ENCODE data around the gene CIRBP.
"Not testable (repeated sequence)": the region's sequence is repeated elsewhere in the genome, so short reads cannot be mapped to it uniquely, and the experiment has no call there.

Gene CIRBP

DNA sequence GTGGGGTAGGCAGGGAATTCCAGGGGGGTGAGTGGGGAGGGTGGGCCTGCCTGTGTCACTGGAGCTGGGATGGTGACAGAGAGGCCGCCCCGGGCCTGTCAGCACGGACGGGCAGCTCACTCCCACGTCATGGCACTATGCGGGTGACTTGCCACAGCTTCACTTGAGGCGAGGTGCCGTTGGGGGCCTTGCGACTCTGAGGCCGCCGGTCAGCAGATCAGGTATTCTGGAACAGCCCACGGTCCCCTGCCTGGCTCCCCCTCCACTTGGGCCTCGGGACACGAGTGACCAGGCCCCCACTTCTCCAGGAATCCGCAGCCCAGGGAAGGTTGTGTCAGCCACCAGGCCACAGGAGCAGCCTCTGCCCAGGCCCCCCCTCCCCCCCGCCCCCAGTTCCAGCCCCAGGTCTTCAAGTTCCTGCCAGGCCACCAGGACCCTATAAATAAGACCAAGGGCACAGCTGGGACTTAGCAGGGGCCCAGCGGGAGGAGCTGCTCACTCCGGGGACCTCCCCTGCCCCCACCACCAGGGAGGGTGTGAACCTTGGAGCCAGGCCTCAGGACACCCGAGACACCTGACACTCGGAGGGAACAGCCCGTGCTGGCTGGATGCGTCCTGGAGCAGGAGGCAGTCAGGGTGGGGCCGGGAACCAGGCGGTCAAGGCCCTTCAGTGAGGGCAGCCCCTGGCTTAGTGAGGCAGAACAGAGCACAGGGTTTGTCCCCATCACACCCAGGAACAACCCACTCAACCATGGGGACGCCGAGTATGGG lies 23.5 kb upstream of the CIRBP start:
- no peak for DNase-seq

DNA sequence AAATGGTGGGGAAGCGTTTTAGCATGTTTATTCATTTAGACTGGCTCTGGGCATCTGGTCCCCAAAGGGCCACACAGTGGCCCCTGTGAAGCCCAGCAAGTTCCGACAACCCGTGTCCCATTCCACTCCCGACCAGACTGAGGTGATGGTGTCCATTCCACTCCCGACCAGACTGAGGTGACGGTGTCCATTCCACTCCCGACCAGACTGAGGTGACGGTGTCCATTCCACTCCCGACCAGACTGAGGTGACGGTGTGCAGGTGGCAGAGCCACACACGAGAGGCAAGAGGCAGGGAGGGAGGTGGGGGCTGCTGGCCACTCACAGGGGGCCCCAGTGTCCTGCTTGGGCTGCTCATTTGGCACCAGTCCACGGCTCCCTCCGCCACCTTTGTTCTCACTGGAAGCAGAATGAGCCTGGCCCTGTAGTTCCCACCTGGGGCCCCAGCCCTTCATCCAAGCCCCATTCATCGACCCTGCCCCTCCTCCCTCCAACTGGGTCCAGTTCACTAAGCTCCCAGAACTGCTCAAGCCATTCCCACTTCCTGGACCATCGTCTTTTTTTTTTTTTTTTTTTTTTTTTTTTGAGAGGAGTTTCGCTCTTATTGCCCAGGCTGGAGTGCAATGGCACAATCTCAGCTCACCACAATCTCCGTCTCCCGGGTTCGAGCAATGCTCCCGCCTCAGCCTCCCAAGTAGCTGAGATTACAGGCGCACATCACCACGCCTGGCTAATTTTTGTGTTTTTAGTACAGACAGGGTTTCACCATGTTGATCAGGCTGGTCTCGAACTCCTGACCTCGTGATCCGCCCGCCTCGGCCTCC lies 22.7 kb upstream of the CIRBP start:
- DNase-seq = not testable (repeated sequence)

DNA sequence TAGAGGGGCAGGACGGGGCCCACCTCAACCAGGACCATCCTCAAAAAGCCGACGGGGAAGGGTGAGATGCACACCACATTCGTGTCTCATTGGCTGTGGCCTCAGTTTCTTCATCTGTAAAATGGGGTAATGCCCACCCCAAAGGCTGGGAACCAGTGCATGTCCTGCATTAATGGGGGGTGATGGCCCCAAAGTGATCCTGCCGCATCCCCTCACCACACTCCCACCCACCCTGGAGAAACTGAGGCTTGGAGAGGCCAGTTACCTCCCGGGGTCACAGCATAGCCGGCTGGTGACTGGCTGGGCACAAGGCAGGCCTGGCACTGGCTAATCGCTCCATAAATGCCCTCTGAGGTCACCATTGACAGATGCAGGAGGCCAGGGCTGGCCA lies 21.4 kb upstream of the CIRBP start:
- DNase-seq = no peak

DNA sequence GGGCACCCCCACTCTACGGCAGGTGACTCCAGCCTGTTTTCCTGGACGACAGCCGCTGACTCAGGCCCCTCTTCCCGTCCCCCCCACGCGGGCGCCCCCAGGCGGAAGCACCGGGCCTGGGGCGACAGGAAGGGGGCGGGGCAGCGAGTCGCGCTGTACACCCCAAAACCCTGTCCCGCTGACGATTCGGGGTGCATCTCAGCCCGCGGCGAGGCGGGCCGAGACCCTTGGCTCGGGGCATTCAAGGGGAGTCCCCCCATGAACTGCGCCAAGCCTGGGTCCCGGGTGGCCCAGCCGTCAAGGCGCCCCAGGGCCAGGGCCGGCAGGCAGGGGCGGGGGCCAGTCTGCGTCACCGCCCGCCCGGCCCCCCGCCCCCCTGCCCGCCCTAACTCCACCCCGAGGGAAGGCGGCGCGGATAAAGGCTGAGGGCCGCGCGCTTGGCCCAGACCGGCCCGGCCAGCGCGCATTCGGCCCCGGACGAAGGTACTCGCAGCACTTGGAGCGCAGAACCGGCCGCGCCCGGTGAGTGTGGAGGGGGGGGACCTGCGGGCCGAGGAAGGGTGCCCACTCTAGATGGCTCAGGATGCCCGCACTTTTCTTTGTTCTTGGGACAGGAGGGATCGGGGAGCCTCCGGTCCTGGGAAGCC lies 20.9 kb upstream of the CIRBP start, which contains the start of gene MIDN:
TSS of gene MIDN (plus strand) at position 445 of the 647 bp plus-strand sequence. CDS start 1,714 bp downstream, outside the sequence.
- peak; percentile 71 for DNase-seq

DNA sequence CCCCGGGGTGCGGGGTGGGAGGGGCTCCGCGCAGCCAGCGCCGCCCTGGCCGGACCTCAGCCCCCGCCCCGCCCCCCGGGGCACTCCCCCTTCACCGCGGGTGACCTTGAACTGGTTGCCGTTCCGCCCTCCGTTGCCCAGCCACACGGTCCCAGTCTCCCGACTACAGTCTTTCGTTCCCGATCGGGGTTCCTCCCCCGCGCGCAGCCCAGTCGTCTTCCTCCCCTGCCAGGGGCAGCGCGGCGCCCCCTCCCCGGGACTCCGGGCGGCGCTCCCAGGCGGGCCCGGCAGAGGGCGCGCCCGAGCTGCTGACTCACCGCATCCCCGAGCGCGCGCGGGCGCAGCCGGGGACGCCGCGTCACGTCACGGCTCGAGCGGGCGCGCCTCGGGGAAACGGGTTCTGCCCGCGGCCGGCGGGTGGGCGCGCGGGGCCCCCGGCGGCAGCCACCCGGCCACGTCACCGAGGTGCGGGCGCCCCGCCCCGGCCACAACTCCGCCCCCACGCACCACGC lies 20.3 kb upstream of the CIRBP start:
- peak; percentile 71 for DNase-seq

DNA sequence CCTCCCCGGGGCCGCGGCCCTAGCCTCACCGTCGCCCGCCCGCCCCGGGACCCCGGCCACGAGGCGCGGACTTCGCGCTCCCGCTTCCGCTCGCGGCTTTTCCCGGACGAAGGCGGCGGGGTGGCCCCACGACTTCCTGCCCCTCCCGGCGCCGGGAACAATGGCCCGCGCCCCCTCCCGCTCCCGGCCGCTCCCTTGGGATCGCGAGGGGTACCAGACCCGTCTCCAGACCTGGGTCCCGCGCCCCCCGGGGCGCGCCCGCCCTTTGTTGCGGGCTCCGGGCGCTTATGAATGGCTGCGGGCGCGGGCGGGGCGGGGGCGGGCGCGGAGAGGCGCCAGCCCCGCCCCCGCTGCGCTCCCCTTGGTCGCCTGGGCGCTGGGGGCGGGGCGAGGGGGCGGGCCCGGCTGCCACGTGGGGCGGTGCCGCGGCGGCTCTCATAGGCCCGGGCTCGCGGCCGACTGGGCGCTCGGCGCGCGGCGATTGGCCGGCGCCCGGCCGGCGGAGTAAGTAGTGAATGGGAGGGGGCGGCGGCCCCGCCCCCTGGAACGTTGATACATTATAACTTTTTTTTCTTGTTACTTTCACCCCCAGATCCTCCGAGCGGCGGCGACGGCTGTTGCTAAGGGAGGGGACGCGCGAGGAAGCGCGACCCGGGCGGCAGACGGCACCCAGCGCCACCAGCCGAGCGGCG lies 19.7 kb upstream of the CIRBP start:
- DNase-seq = peak; percentile 91

DNA sequence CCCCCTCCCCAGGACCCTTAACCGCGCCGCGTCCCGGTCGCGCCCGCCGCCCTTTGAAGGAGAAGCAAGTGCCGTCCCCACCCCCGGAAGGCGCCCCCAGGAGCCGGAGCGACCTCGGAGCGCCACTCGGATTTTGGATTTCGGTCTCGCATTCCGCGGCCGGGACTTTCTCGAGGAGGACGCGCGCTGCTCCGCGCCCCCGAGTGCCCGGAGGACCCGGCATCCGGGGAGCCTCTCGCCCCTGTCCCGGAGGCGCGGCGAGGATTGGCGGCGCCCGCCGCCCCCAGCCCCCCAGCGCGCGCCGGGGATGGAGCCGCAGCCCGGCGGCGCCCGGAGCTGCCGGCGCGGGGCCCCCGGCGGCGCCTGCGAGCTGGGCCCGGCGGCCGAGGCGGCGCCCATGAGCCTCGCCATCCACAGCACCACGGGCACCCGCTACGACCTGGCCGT lies 19.1 kb upstream of the CIRBP start:
- DNase-seq = no peak

DNA sequence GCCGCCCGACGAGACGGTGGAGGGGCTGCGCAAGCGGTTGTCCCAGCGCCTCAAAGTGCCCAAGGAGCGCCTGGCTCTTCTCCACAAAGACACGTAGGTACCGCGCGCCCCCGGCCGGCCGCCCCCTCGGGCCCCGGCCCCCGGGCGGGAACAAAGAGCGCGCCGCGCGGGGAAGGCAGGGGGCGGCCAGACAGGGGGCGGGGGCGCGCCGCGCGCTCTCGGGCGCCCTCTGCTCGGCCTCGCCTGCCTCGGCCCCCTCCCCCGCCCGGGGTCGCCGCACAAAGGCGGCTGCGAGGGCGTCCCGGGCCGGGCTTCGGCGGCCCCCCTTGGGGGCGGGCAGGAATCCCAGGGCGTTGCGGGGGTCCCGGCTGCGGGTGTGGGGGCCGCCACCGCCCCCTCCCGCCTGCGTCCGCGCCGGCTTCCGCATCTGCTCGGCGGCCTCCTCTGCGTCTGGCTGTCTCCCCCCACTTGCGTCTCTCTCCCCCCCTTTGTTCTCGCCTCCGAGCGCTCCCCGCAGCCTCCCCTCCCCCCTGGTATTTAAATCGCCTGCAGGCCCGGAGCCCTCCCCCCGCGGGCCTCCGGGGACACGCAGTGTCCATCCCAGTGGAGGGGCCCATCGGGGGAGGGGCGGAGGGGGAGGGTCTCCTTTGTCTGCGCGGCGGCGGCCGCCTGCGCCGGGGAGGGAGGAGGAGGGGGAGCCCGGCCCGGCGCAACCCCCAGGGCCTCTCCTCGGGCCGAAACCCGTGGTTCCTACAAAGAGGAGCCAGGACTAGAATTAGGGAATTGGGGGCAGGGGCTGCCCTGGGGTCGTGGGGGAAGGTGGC lies 18.5 kb upstream of the CIRBP start:
- peak; percentile 24 for DNase-seq

DNA sequence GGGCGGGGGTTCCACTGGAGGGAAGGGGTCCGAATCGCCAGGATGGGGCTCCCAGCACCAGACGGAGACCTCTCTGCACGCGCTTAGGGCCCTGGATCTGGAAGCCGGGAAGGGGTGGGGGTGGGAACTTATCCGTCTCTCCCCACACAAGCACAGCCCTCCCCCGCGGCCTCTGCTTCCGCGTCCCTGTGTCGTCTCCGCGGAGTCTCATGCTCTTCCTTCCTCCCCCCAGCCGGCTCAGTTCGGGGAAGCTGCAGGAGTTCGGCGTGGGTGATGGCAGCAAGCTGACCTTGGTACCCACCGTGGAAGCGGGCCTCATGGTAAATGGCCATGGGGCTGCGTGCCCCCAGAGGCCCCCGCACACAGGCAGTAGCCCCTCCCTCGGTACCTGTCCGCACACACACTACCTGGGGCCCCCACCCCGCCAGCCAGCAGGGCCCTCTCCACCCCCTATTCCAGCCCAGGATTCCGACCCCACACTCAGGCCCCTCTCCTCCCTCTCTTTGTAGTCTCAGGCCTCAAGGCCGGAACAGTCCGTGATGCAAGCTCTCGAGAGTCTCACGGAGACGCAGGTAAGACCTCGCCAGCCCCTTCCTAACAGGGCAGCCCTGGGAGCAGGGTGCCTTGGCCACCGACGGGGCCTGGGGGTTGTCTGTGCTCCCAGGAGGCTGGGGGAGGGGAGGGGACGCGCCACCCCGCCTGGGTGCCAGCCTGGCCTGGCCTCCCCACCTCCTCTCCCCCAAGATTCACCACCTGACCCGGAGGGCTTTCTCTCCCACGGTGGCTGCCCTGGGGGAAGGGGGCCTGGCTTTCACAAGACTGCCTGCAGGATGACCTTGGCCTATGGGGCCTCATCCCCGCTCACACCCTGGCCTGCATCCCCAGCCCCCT lies 17.6 kb upstream of the CIRBP start:
- DNase-seq = peak; percentile 20

DNA sequence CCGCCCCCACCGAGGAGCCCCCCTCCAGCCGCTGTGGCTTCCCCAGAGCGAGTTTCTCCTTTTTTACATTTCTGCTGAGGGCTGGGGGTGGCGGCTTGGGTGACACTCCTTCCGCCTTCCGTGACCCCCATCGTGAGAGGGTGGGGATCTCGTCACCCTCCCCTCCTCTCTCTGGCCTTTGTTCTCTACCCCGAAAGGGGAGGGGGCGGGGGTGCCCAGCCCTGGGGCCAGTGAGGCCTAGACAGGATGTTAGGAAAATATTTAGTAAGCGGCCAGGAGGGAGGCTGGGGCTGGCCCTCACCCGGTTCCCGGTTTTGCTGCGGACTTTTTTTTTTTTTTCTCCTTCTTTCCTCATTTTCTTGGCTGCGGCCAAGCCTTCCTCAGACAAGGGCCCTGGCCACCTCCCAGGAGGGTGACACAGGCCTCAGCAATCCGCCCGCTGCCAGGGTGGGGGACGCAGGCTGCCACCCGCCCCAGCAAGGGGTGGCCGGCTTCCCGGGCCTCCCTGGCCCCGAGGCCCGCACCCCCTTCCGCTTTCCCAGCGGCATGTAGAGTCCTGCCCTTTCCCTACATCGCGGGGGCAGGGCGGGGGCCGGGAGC lies 16.8 kb upstream of the CIRBP start:
- no peak for DNase-seq

DNA sequence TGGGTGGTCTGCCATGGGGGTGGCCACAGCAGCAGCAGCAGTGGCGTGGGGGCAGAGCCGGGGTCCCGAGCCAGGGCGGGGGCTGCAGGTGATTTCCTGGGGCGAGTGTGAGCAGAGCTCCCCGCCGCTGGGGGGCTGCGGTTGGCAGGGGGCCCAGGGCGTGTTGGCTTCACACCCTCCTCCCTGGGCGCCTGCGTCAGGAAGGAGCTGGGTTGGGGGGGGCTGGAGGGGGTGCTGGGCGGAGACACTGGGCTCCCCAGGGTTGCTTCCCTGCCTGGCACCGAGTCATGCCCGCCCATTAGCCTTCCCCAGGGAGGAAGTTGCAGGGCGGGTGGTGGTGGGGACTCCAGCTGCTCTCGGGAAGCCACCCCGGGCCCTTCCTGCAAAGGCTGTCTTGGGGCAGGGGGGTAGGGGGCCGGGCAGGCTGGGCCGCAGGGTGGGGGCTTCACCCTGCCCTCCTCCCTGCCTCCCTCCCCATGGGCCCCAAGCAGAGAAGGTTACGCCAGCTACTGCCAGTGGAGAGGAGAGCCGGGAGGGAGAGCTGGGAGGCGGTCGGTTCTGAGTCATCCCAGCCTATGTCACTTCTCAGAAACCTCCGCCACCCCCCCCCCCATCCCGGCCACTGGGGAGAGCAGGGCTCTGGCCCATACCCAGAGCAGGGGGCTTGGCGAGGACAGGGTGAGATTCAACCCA lies 16.2 kb upstream of the CIRBP start:
- DNase-seq = peak; percentile 19

DNA sequence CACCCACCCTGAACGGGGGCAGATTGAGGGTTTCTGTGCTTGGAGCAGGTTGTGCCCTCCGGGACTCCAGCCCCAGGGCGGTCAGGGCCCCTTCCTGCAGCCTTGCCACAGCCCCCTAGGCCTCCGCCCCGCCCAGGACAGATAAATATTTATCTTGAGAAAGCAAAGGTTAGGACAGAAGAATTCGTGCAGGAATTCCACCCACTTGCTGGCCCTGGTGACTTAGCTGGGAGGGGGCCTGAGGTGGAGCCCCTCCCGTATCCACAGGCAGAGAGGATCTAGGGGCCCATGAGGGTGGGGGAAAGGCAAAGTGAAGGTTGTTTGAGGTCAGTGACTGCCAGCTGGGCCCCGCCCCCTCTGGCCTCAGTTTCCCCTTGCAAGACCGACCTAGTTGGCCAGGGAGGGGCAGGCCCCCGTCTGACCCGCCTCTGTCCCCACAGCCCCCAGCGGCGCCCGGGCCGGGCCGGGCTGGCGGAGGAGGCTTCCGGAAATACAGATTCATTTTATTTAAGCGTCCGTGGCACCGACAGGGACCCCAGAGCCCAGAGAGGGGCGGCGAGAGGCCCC lies 15.5 kb upstream of the CIRBP start:
- DNase-seq = no peak

DNA sequence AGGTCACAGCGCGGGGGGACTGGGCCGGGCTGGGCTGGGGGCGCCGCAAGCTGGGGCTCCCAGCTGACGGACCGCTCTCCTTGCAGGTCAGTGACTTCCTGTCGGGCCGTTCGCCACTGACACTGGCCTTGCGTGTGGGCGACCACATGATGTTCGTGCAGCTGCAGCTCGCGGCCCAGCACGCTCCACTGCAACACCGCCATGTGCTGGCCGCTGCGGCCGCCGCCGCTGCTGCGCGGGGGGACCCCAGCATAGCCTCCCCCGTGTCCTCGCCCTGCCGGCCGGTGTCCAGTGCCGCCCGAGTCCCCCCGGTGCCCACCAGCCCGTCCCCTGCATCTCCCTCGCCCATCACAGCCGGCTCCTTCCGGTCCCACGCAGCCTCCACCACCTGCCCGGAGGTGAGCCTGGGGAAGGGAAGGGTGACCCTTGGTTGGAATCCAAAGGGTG lies 15.0 kb upstream of the CIRBP start:
- DNase-seq = no peak

DNA sequence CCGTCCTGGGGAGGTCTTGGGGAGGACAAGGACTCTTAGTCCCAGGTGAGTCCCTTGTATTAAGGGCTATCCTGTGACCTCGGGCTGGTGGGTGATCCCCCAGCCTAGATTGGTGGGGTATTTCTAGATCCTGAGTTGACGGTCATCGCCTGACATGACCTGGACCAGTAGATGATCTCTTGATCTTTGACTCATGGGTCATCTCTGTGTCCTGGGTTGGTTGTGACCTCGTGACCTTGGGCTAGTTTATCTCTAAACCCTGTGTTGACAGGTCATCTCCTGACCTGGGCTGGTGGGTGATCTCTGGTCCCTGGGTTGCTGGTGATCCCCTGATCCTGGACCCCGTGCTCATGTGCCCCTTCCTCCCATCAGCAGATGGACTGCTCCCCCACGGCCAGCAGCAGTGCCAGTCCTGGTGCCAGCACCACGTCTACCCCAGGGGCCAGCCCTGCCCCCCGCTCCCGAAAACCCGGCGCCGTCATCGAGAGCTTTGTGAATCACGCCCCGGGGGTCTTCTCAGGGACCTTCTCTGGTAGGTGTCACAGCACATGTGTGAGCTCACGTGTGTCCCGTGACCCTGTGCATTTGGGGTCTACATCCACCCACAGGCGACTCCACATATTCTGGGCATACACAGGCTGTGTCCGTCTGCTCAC lies 14.5 kb upstream of the CIRBP start:
- DNase-seq = no peak

DNA sequence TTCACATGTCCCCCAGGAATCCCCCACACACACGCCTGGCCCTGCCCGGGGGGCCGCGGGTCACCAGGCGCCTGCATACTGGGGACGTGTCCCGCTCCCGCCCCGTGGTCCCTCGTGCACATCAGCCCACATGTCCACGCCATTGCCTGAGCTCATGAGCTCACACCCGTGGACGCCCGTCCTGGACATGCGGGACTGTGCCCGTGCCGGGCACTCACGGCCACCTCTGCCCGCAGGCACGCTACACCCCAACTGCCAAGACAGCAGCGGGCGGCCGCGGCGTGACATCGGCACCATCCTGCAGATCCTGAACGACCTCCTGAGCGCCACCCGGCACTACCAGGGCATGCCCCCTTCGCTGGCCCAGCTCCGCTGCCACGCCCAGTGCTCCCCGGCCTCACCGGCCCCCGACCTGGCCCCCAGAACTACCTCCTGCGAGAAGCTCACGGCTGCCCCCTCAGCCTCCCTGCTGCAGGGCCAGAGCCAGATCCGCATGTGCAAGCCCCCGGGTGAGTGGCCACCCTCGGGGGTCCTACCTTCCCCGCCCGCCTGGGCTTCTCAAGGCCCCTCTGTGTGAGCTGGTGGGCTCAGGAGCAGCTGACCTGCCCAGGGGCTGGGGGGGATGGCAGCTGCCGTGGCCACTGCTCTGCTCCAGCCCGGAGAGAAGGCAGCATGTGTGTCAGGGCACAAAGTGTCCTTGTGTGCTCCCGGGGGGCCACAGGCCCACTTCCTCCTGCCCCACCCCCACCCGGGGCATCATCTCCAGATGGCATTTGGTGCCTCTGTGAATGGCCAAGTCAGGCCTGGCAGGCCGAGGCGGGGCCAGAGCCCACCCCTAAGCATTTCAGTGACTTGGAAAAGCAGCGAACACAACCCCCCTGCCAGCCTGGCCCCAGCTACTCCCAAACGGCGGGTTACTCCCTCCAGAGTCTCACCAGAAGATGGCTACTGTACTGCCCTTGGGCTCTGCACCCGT lies 13.7 kb upstream of the CIRBP start:
- no peak for DNase-seq

DNA sequence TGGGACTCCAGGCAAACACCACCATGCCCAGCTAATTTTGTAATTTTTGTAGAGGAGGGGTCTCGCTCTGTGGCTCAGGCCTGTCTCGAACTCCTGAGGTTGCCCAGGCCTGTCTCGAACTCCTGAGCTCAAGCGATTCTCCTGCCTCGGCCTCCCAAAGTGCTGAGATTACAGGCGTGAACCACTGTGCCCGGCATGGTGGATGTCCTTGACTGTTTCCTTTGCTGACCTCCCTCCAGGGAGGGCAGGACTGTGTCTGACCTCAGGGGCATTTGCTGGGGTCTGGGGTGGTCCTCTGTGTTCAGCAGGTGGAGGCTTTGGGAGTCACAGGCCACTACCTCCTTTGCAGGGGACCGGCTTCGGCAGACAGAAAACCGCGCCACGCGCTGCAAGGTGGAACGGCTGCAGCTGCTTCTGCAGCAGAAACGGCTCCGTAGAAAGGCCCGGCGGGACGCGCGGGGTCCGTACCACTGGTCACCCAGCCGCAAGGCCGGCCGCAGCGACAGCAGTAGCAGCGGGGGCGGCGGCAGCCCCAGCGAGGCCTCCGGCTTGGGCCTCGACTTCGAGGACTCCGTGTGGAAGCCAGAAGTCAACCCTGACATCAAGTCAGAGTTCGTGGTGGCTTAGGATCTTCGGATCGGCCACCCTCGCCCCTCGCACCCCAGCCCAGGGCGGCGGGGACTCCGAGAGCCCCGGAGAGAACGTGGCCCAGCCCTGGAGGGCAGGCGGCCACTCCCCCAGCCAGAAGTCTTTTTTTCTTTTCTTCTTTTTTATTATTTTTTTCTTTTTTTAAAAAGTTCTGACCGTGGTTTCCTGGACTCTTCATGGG lies 12.3 kb upstream of the CIRBP start:
- DNase-seq = no peak
